Uterus (tissue), 2 donors: ENCODE data around the gene KRTAP10-5.

ENCODE experiments used
- CTCF ChIP-seq, 4 experiments: fragments of 200-600 bp in 2 of 4; fragments of 450-650 bp in 2 of 4; sonication (generic) in 2 of 4; IDR thresholded peaks; one replicate each; pipeline ENCODE4 v1.5.1; 2016 to 2019; ENCODE audit warnings: antibody characterized with exemption in 4 of 4, mild to moderate bottlenecking in 2 of 4, moderate library complexity in 1 of 4
- POLR2A ChIP-seq, 2 donors: fragments of 450-650 bp; IDR thresholded peaks; one replicate each; pipeline ENCODE4 v1.6.1; 2016; ENCODE audit warnings: antibody characterized with exemption in 2 of 2, mild to moderate bottlenecking in 1 of 2, moderate library complexity in 1 of 2

GRCh38 chr21:44614961-44615391 is 34.6 kb upstream of the KRTAP10-5 start:
- TF ChIP-seq CTCF (IDR thresholded peaks at IDR 0.05), result no peak
- TF ChIP-seq POLR2A (IDR thresholded peaks at IDR 0.05), result no peak
